SK-N-MC (cell line): Measurements from ENCODE around the gene OR6C75.
"Not testable (repeated sequence)": the region's sequence is repeated elsewhere in the genome, so short reads cannot be mapped to it uniquely, and the experiment has no call there.

Source experiments
- DNase-seq: peaks from one replicate; pipeline ENCODE4 v3.0.0-alpha.2; 2011; ENCODE audit warnings: low read depth, low spot score
- H3K27ac ChIP-seq: fragments of 200-600 bp; sonication (generic); 2 replicates; pipeline ENCODE4 v1.5.1; 2016; ENCODE audit warnings: mixed run types
- H3K36me3 ChIP-seq: fragments of 200-600 bp; sonication (generic); 2 replicates; pipeline ENCODE4 v1.6.1; 2017; ENCODE audit warnings: antibody characterized with exemption, low read length, mixed read lengths; ENCODE audit not compliant: insufficient read depth
- H3K4me3 ChIP-seq: fragments of 200-600 bp; sonication (generic); 2 replicates; pipeline ENCODE4 v1.5.1; 2016
- H3K9ac ChIP-seq: fragments of 200-600 bp; sonication (generic); 2 replicates; pipeline ENCODE4 v1.8.0; 2017; ENCODE audit warnings: mixed run types, mixed read lengths; ENCODE audit not compliant: insufficient read length
- H3K9me3 ChIP-seq: fragments of 200-600 bp; sonication (generic); 2 replicates; pipeline ENCODE4 v1.6.1; 2017; ENCODE audit warnings: low read depth, mild to moderate bottlenecking, antibody characterized with exemption, low read length, moderate library complexity, mixed read lengths
- EZH2 ChIP-seq: fragments of 200-600 bp; sonication (generic); IDR thresholded peaks from one replicate; pipeline ENCODE4 v1.6.1; 2017; ENCODE audit warnings: antibody characterized with exemption
- FOXP2 ChIP-seq: optimal IDR thresholded peaks from 2 replicates; pipeline ENCODE3; 2011; ENCODE audit warnings: mild to moderate bottlenecking, moderate library complexity; ENCODE audit not compliant: insufficient read depth; ENCODE audit errors: extremely low read length, control extremely low read depth
- POLR2AphosphoS5 ChIP-seq: IDR thresholded peaks from 2 replicates; pipeline ENCODE4 v1.6.1; 2012; ENCODE audit warnings: mild to moderate bottlenecking, low read depth, low read length, borderline replicate concordance

Gene OR6C75

GRCh38 chr12:55362675-55363074 lies at the start of gene OR6C75:
Gene OR6C75, plus strand, starts transcription at chr12:55362975. Its CDS starts 2,136 bp downstream, at chr12:55365111.
- Histone ChIP-seq H3K36me3 (no peaks in the 10 kb centered on the region), H3K9ac (no peak within 1 kb of the TSS), H3K4me3 (no peak within 1 kb of the TSS), H3K9me3 (no peaks in the 10 kb centered on the region), H3K27ac (no peak within 1 kb of the TSS)
- TF ChIP-seq EZH2 (no peak), FOXP2 (no peak), POLR2AphosphoS5 (no peak)
- no peak for DNase-seq

- H3K4me3 ChIP-seq = no peak within 1 kb of the TSS
- no peak within 1 kb of the TSS for H3K9ac ChIP-seq
- H3K36me3 ChIP-seq = no peaks in the 10 kb centered on the region
- no peak for TF ChIP-seq FOXP2
- no peak for TF ChIP-seq POLR2AphosphoS5
- no peak for TF ChIP-seq EZH2
- H3K9me3 ChIP-seq = no peaks in the 10 kb centered on the region
- DNase-seq = no peak
- no peak within 1 kb of the TSS for H3K27ac ChIP-seq
Measured at GRCh38 chr12:55314043-55314442, 48.7 kb upstream of the OR6C75 start, which contains the start of gene OR6C1. Gene OR6C1, plus strand, starts transcription at chr12:55314343. Its CDS starts 6,257 bp downstream, at chr12:55320600.

DNA sequence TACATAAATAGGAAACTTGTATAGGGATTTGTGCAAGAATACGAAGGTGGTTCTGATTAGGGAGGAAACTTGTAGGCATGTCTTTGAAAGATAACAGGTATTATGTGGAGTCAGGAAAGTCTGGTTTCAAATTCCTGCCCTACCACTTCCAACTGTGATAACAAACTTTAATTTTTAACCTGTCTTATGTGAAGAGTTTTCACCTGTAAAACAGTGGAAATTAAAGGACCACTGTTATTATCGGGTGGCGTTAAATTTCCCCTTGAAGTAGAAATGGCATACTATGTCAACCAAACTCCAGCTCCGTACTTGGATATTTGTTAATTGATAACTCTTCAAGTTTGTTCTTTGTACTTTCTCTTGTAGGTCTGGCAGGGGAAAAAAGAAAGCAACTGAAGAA lies 42.6 kb upstream of the OR6C75 start:
- TF ChIP-seq EZH2 = no peak
- TF ChIP-seq POLR2AphosphoS5 = no peak
- TF ChIP-seq FOXP2 = no peak
- H3K27ac ChIP-seq = no peak overlapping the region
- no peak for DNase-seq
- H3K9ac ChIP-seq = no peak overlapping the region
- H3K4me3 ChIP-seq = no peak overlapping the region
- no peaks in the 10 kb centered on the region for H3K36me3 ChIP-seq
- H3K9me3 ChIP-seq = no peaks in the 10 kb centered on the region

GRCh38 chr12:55325801-55326200 lies 37.0 kb upstream of the OR6C75 start:
- H3K27ac ChIP-seq, H3K4me3 ChIP-seq, DNase-seq, H3K9me3 ChIP-seq, H3K36me3 ChIP-seq, H3K9ac ChIP-seq: not testable (repeated sequence)

GRCh38 chr12:55330446-55330845 lies 32.3 kb upstream of the OR6C75 start, which contains the start of gene OR6C3:
Gene OR6C3, plus strand, starts transcription at chr12:55330746. Its CDS starts 955 bp downstream, at chr12:55331701.
- TF ChIP-seq POLR2AphosphoS5 (no peak), EZH2 (no peak), FOXP2 (no peak)
- Histone ChIP-seq H3K27ac (no peak within 1 kb of the TSS), H3K9ac (no peak within 1 kb of the TSS), H3K9me3 (no peaks in the 10 kb centered on the region), H3K4me3 (no peak within 1 kb of the TSS), H3K36me3 (no peaks in the 10 kb centered on the region)
- DNase-seq = no peak

DNA sequence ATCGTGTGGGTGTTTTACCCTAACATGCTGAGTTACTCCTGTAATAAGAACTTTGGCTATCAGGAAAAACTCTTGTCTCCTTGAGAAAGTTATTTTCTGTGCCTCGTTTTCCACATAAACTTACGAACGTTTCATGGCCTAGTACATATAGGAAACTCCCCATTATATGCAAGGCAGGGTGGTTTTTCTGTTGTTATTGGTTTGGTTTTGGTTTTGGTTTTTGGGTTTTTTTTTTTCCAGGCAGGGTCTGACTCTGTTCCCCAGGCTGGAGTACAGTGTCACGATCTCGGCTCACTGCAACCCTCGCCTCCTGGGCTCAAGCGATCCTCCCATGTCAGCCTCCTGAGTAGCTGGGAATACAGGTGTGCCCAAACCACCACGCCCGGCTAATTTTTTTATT lies 26.8 kb upstream of the OR6C75 start:
- Histone ChIP-seq H3K4me3 (no peak overlapping the region), H3K36me3 (no peaks in the 10 kb centered on the region), H3K9me3 (no peaks in the 10 kb centered on the region), H3K9ac (no peak overlapping the region), H3K27ac (no peak overlapping the region)
- DNase-seq = no peak
- TF ChIP-seq FOXP2 (no peak), EZH2 (no peak), POLR2AphosphoS5 (no peak)

GRCh38 chr12:55355338-55355737 lies 7.4 kb upstream of the OR6C75 start:
- not testable (repeated sequence) for H3K27ac ChIP-seq, H3K9me3 ChIP-seq, H3K9ac ChIP-seq, H3K4me3 ChIP-seq, H3K36me3 ChIP-seq, DNase-seq

DNA sequence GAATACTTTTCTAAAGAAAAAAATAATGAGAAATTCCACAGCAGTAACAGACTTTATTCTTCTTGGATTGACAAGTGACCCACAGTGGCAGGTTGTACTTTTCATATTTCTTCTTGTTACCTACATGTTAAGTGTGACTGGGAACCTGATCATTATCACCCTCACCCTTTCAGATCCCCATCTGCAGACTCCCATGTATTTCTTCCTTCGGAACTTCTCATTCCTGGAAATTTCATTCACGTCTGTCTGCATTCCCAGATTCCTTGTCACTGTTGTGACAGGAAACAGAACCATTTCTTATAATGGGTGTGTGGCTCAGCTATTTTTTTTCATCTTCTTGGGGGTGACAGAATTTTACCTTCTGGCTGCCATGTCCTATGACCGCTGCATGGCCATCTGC lies 2.3 kb downstream of the OR6C75 start:
- Histone ChIP-seq H3K9ac (no peak overlapping the region), H3K27ac (no peak overlapping the region), H3K4me3 (no peak overlapping the region), H3K9me3 (no peaks in the 10 kb centered on the region), H3K36me3 (no peaks in the 10 kb centered on the region)
- TF ChIP-seq POLR2AphosphoS5 = no peak
- no peak for TF ChIP-seq FOXP2
- no peak for TF ChIP-seq EZH2
- DNase-seq = no peak

DNA sequence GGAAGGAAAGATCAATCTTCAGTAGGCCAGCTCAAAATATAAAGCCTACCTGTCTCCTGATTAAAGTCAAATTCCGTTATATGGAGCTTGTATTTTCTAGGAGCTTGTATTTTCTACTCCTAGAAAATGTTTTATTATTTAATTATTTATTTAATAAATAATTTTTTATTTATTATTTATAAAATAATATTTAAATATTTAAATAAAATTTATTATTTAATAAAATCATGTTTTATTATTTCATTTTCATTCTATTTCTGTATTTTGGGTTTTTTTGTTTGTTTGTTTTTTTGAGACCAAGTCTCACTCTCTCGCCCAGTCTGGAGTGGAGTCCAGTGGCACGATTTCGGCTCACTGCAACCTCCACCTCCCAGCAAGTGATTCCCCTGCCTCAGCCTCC lies 9.7 kb downstream of the OR6C75 start:
- no peak overlapping the region for H3K4me3 ChIP-seq
- DNase-seq = no peak
- no peak overlapping the region for H3K27ac ChIP-seq
- no peaks in the 10 kb centered on the region for H3K9me3 ChIP-seq
- H3K9ac ChIP-seq = no peak overlapping the region
- TF ChIP-seq POLR2AphosphoS5 (no peak), EZH2 (no peak), FOXP2 (no peak)
- no peaks in the 10 kb centered on the region for H3K36me3 ChIP-seq

- H3K27ac ChIP-seq = no peak overlapping the region
- H3K9me3 ChIP-seq = no peaks in the 10 kb centered on the region
- no peaks in the 10 kb centered on the region for H3K36me3 ChIP-seq
- no peak overlapping the region for H3K9ac ChIP-seq
- no peak for DNase-seq
- no peak overlapping the region for H3K4me3 ChIP-seq
- TF ChIP-seq FOXP2 = no peak
- TF ChIP-seq POLR2AphosphoS5 = no peak
- TF ChIP-seq EZH2 = no peak
Measured at GRCh38 chr12:55385891-55386290, 23.1 kb downstream of the OR6C75 start.
